Spleen (tissue), 7 donors: ENCODE data around the gene KMT2B.

ENCODE experiments used
- CTCF ChIP-seq, 11 experiments: fragments of 200-600 bp in 7 of 11; fragments of 450-650 bp in 4 of 11; sonication (generic) in 4 of 11; IDR thresholded peaks in 8 of 11; conservative IDR thresholded peaks in 3 of 11; 1 replicate in 7 of 11; 2 replicates in 4 of 11; pipeline versions ENCODE4 v1.4.0 to v1.8.0; 2016 to 2021; ENCODE audit warnings: antibody characterized with exemption in 11 of 11, inconsistent platforms in 4 of 11, mild to moderate bottlenecking in 1 of 11
- POLR2A ChIP-seq, 3 donors: fragments of 450-650 bp; IDR thresholded peaks; one replicate each; pipeline ENCODE4 v1.5.1; 2017; ENCODE audit warnings: antibody characterized with exemption in 3 of 3, mild to moderate bottlenecking in 1 of 3
- donor health status: DM: no; HTN: no; CAD: no; lungs with moderate emphysema.
- donor health status: DM: no; HTN: no; CAD: no.
- donor health status: DM: no; HTN: no; CAD: no.

GRCh38 chr19:35729021-35729420 lies 11.2 kb downstream of the KMT2B start:
- TF ChIP-seq CTCF (IDR thresholded peaks at IDR 0.05 in 8 of 11, conservative IDR thresholded peaks at IDR 0.05 in 3 of 11) (no peak), POLR2A (IDR thresholded peaks at IDR 0.05) (no peak)
